PC-9 (cell line): ENCODE results near the gene TTLL5.

Experiments used
- CTCF ChIP-seq: fragments of 200-600 bp; sonication (generic); conservative IDR thresholded peaks from 2 replicates; pipeline ENCODE4 v1.6.1; 2017; ENCODE audit warnings: mixed run types, antibody characterized with exemption, mild to moderate bottlenecking, moderate library complexity
- EZH2 ChIP-seq: fragments of 200-600 bp; sonication (generic); IDR thresholded peaks from 2 replicates; pipeline ENCODE4 v1.8.0; 2017; ENCODE audit warnings: antibody characterized with exemption, low read depth

DNA sequence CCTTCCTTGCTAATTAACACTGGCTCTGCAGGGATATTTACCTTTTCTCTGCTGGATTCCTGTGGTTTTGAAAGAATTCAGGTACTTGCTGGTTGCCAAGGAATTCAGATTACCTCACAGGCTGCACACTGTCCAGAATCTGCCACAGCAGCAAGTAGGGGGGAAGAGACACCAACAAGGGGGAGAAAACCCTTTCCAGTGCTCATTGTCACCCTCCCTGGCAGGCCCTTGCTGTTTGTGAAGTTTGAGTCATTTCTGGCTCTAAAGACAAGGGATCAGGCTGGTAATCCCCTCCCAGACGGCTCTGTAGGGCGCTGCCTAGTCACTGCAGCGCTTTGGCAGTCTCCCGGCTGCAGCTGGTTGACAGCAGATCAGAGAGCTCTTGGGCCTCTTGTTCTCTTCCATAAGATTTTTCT, 50.8 kb downstream of the TTLL5 start:
- no peak for TF ChIP-seq CTCF
- TF ChIP-seq EZH2 = no peak
